Keratinocyte (primary cell): ENCODE measurements around the gene CXADR.

Experiments
- CTCF ChIP-seq, 3 experiments: IDR thresholded peaks in 1 of 3; conservative IDR thresholded peaks in 1 of 3; optimal IDR thresholded peaks in 1 of 3; 2 replicates in 2 of 3; 3 replicates in 1 of 3; pipeline versions ENCODE3 to v1.5.1; 2011; ENCODE audit warnings: low read length in 3 of 3, mild to moderate bottlenecking in 3 of 3, moderate library complexity in 2 of 3, control low read depth in 1 of 3, inconsistent platforms in 1 of 3; ENCODE audit not compliant: insufficient read depth in 2 of 3; ENCODE audit errors: extremely low read depth in 1 of 3
- EZH2 ChIP-seq: IDR thresholded peaks from one replicate; pipeline ENCODE4 v1.6.1; 2012; ENCODE audit warnings: inconsistent platforms, mild to moderate bottlenecking, low read length, moderate library complexity

- TF ChIP-seq CTCF (optimal IDR thresholded peaks at IDR 0.05 in 1 of 3, IDR thresholded peaks at IDR 0.05 in 1 of 3, conservative IDR thresholded peaks at IDR 0.05 in 1 of 3; ENCODE audit: extremely low read depth in 1 of 3, insufficient read depth in 2 of 3, low read length in 3 of 3) (no peak), EZH2 (no peak)
These were observed 5.3 kb upstream of the CXADR start for GRCh38 chr21:17507591-17507990.
